Tracheal epithelial cell (primary cell): ENCODE data around the gene CENPC. TPM values are rescaled to one million over a fixed set of nuclear protein-coding genes. Genes with fewer than 3 reads are reported as not detected.

Experiments used
- total RNA-seq: library from RNA; depleted of rRNA; stranded (reverse); fragments of >200 nt; gene quantifications from 2 replicates; pipeline ENCODE4 v1.2.1, GENCODE V29; 2014

The CENPC gene
- 3.1 and 5.8 TPM in 2 replicates for total RNA-seq

GRCh38 chr4:67545199-67546003 lies at the start of gene CENPC:
TSS of gene CENPC (minus strand) at chr4:67545503. CDS start at chr4:67545355, 148 bp downstream.

GRCh38 chr4:67558493-67558892 lies 13.2 kb upstream of the CENPC start, which contains the start of gene STAP1:
TSS of gene STAP1 (plus strand) at chr4:67558727. CDS start at chr4:67558810, 83 bp downstream.

Other genes with a start within 250 kb of the CENPC start
- not detected in 2 replicates for gene STAP1, start 13.2 kb upstream of the CENPC start, total RNA-seq
- 101 and 196 TPM in 2 replicates for gene UBA6, start 155.7 kb upstream of the CENPC start, total RNA-seq
- 0.43 TPM in 1 of 2 replicates, not detected in the other for gene GNRHR, start 208.9 kb upstream of the CENPC start, total RNA-seq